ENCODE data around the gene CACNA2D3.

The CACNA2D3 gene

DNA sequence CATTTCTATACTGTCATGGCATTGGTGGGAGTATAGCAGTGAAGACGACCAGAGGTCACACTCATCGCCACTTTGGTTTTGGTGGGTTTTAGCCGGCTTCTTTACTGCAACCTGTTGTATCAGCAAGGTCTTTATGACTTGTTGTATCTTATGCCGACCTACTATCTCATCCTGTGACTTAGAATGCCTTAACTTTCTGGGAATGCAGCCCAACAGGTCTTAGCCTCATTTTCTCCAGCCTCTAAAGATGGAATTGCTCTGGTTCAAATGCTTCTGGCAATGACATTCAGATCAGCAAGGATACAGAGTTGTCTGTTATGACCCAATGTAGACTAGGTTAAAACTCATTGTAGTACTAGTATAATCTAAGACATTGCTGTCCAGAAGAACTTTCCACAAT, 860.5 kb downstream of the CACNA2D3 start:
- no peak overlapping the region for H3K9ac ChIP-seq (ENCODE audit: low read depth, low read length)

DNA sequence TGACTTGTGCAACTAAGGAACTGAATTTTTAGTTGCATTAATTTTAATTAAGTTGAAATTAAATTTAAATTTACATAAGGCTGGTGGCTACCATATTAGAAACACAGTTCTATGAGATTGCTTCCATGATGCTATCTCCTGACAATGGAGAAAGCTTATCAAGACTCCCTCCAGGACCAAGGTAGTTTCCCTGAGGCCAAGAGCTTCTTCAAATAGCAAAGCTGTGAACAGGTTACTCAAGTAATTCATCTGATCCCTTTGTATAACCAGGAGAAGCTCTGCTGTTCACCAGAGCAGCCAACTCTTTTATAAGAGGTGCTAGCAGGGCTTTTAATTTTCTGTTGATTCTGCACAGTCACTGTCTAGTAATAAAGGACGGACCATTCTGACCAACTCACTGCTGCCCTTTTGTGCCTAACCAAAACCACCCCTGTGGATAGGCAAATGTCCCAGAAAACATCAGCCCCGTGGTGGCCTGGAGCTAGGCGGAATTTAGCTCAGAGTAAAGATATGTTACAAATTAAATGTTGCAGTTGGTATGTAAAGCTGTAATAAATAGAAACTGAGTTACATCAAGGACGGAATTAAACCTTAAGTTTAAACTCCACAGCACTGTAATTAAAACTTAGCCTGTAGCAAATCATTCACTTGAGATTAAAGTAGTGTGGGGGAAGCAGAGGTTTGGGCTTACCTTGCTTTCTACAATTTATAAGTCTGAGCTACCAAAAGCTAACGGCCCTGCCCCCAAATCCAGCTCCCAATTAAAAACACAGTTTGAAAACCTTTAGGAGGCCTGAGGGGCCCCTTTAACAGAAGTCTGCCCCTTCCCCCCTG, 861.1 kb downstream of the CACNA2D3 start:
- no peak overlapping the region for H3K9ac ChIP-seq (ENCODE audit: low read depth, low read length)
- 0 out of 2 replicates have a peak, but pooled peaks cover 3% of the 10 kb centered on the region for H3K9me3 ChIP-seq (ENCODE audit: control insufficient read depth, insufficient read depth, low read length)
- 0 out of 2 replicates have a peak, but pooled peaks cover 11% of the 10 kb centered on the region for H3K4me1 ChIP-seq (ENCODE audit: insufficient read depth, low read length)
- H3K36me3 ChIP-seq (ENCODE audit: insufficient read depth, low read length) = no peaks in the 10 kb centered on the region

More for the DNA sequence above, 860.5 kb downstream of the CACNA2D3 start:
- H3K36me3 ChIP-seq (ENCODE audit: insufficient read depth, low read length) = no peaks in the 10 kb centered on the region
- 0 out of 2 replicates have a peak, but pooled peaks cover 3% of the 10 kb centered on the region for H3K9me3 ChIP-seq (ENCODE audit: control insufficient read depth, insufficient read depth, low read length)
- 0 out of 2 replicates have a peak, but pooled peaks cover 10% of the 10 kb centered on the region for H3K4me1 ChIP-seq (ENCODE audit: insufficient read depth, low read length)

DNA sequence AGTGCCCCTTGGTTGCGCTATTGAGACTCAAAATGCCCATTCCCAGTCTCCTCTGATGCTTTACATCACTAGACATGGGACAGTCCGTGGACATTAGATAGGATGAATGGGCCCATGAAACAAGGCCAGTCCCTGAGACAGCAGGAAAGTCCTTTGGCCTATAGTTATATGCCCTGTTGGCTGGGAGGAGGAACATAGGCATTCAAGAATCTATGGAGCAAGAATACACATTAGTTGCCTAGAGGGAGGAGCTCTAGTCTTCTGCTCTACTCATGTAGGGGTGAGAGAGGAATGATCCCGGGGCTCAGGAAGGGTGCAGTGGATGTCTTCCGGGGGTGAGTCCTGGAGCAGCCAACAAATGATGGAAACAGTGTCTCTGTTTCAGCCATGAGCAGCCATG, 863.5 kb downstream of the CACNA2D3 start:
- H3K36me3 ChIP-seq (ENCODE audit: insufficient read depth, low read length) = no peaks in the 10 kb centered on the region; the same call in 1 of the 2 replicates
- no peak overlapping the region for H3K9ac ChIP-seq (ENCODE audit: low read depth, low read length)
- H3K9me3 ChIP-seq (ENCODE audit: control insufficient read depth, insufficient read depth, low read length) = no peaks in the 10 kb centered on the region

DNA sequence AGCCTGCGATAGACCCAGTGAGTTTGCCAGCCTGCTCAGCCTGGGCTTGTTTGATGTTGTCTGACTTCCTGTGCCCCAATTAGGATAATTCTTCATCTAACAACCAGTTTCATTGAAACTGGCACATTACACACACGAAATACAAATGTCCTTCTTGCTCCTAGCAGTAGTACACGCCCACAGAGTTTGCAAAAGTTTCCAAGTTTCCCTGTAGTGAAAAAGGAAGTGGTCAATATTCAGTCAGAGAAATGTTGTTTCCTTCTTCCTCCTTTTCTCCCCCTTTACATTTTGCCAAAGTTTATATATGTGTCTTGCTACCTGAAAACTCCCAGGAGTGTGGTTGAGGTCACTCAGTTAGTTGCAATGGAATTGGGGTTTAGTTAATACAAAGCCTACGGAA, 863.9 kb downstream of the CACNA2D3 start:
- 0 out of 2 replicates have a peak, but pooled peaks cover 11% of the 10 kb centered on the region for H3K4me1 ChIP-seq (ENCODE audit: insufficient read depth, low read length)
- no peaks in the 10 kb centered on the region for H3K9me3 ChIP-seq (ENCODE audit: control insufficient read depth, insufficient read depth, low read length)
- H3K36me3 ChIP-seq (ENCODE audit: insufficient read depth, low read length) = no peaks in the 10 kb centered on the region; the same call in 1 of the 2 replicates
- H3K9ac ChIP-seq (ENCODE audit: low read depth, low read length) = no peak overlapping the region

More for the DNA sequence above, 863.5 kb downstream of the CACNA2D3 start:
- 0 out of 2 replicates have a peak, but pooled peaks cover 11% of the 10 kb centered on the region for H3K4me1 ChIP-seq (ENCODE audit: insufficient read depth, low read length)

DNA sequence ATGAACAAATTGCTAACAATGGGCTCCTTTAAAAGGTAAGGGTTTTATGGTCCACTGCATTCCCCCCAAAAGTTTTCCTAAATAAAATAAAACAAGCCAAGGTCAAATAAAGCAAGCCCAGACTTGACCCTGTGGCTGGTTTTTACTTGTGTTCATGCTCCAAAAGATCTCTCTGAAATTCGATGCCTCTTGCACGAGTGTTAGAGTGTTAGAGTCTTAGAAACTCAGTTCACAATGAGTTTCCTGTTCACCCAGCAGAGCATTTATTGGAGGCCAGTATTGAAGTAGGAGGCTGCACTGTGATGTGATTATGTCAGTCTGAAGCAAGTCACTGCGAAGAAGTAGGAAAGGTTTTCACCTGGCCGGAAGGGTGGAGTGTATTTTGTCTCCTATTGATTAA, 865.4 kb downstream of the CACNA2D3 start:
- Histone ChIP-seq H3K9ac (ENCODE audit: low read depth, low read length) (no peak overlapping the region), H3K9me3 (ENCODE audit: control insufficient read depth, insufficient read depth, low read length) (no peaks in the 10 kb centered on the region)

DNA sequence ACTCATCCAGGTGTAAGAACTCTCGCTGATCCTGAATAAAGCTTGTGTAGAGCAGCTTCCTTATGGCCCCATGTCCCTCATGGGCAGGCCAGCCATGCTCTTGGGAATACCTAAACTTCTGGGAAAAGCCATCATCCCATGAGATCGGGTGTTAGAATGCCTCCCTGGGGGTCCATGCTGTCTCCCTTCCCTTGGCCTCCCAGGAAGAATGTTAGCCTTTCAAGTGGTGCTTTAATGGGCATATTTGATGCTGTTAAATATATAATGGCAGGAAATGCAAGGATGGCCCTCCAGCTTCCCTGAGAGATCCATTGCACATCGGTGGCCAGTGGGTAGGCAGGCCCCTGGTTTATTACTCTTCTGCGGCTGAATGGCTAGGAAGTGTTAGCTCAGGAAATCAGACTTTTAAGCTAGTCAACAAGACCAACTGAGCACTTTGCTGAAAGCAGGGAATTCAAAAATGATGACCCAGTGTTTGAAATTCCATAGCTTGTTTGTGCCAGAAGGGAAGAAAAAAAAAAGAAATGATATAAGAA, 866.0 kb downstream of the CACNA2D3 start:
- no peaks in the 10 kb centered on the region for H3K9me3 ChIP-seq (ENCODE audit: control insufficient read depth, insufficient read depth, low read length)
- H3K9ac ChIP-seq (ENCODE audit: low read depth, low read length) = no peak overlapping the region
- 0 out of 2 replicates have a peak, but pooled peaks cover 11% of the 10 kb centered on the region for H3K4me1 ChIP-seq (ENCODE audit: insufficient read depth, low read length)
- H3K36me3 ChIP-seq (ENCODE audit: insufficient read depth, low read length) = no peaks in the 10 kb centered on the region; the same call in 1 of the 2 replicates

More for the DNA sequence above, 865.4 kb downstream of the CACNA2D3 start:
- no peaks in the 10 kb centered on the region; the same call in 1 of the 2 replicates for H3K36me3 ChIP-seq (ENCODE audit: insufficient read depth, low read length)
- 0 out of 2 replicates have a peak, but pooled peaks cover 11% of the 10 kb centered on the region for H3K4me1 ChIP-seq (ENCODE audit: insufficient read depth, low read length)

DNA sequence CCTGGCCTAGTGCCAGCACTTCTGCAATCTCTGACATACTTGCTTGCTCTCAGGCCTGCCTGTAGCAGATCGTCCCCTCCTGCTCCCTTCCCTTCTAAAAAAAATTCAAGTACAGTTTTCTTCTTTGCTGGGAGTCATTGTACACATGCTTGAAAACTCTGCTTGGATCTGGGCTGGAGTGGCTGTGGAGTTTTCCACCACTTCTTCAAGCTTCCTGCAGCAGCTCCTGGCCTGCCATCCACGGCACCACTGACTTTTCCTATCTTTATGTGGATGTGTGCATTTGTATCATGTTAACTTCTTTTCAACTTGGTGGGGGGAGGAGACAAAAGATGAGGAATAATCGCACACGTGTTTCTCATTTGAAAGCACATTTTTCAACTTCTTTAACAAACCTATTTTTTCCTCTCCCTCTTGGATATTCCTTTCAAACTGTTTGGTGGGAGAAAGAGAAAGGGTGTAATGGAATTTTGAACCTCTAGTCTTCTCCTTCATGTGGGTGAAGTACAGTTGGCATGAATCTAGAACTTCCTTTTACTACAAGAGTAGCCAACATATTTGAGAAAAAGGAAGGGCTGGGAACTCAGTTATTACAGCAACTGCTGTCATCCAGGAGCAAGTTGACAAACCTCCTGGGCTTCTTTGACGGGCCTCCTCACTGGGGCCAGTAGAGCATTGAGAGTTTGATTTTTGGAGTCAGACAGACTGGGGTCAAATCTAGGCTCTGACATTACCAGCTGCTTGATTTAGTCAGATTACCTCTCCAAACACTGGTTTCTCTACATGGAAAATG, 866.7 kb downstream of the CACNA2D3 start:
- H3K36me3 ChIP-seq (ENCODE audit: insufficient read depth, low read length) = no peaks in the 10 kb centered on the region; the same call in 1 of the 2 replicates
- 0 out of 2 replicates have a peak, but pooled peaks cover 11% of the 10 kb centered on the region for H3K4me1 ChIP-seq (ENCODE audit: insufficient read depth, low read length)
- H3K9ac ChIP-seq (ENCODE audit: low read depth, low read length) = no peak overlapping the region
- H3K9me3 ChIP-seq (ENCODE audit: control insufficient read depth, insufficient read depth, low read length) = no peaks in the 10 kb centered on the region

DNA sequence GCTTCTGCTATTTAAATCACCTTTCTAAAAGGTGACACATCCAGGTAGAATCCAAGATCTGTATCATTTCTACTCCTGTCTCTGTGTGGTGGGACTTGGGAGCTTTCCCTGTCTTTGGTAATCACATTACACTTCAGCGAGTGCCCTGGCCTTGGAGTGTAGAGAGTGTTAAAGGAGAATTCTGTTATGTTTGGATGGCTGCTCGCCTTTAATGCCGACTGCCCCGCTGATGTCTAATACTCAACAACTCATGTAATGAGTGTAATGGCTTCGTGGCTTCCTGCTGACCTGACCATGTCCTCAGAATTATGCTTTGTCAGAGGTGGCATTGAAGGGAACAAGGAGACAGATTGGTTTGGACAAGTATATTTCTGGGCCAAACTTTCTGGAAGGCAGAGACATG, 871.8 kb downstream of the CACNA2D3 start:
- Histone ChIP-seq H3K4me1 (ENCODE audit: insufficient read depth, low read length) (peaks cover 3% of the 10 kb centered on the region), H3K9me3 (ENCODE audit: control insufficient read depth, insufficient read depth, low read length) (no peaks in the 10 kb centered on the region), H3K36me3 (ENCODE audit: insufficient read depth, low read length) (peaks cover 2% of the 10 kb centered on the region; the same call in 1 of the 2 replicates), H3K9ac (ENCODE audit: low read depth, low read length) (no peak overlapping the region)

DNA sequence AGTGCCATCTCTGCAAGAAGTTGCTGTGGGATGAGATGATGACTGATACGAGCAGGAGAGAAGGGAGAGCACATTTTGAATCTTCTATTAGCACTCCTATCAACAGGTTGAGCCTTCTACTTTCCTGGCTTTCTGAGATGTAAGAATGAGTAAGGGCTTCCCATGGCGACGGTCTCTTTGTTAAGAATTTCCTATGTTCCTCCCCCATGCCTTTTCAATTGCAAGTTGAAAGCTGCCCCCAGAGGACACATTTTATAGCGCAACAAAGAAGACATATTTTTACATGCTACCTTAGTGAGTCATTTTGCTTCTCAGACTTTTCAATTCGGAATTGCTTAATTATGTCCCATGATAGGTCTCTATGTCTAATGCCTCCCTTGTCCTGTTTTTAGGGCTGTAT, 876.8 kb downstream of the CACNA2D3 start:
- Histone ChIP-seq H3K9ac (ENCODE audit: low read depth, low read length) (no peak overlapping the region; the same call in 1 of the 2 replicates), H3K4me1 (ENCODE audit: insufficient read depth, low read length) (peaks cover 20% of the 10 kb centered on the region), H3K9me3 (ENCODE audit: control insufficient read depth, insufficient read depth, low read length) (no peaks in the 10 kb centered on the region), H3K36me3 (ENCODE audit: insufficient read depth, low read length) (0 out of 2 replicates have a peak, but pooled peaks cover 2% of the 10 kb centered on the region)

DNA sequence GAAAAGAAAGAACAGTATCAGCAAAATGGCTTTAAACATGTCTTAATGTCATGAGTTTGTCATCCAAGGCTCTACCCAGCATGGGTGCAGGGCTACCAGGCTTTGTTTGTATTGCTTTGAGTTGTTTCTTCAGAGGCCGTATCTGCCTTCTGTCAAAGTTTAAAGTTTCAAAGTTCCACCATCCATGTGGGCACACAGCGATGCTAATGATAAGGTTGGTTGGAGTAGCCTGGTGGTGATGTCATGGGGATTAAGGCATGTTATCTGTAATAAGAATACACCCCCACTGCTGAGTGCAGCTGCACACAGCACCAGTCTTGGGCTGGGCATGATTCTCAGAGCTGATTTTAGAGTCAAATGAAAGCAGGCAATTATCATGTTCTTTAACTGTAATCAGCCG, 877.5 kb downstream of the CACNA2D3 start:
- Histone ChIP-seq H3K9ac (ENCODE audit: low read depth, low read length) (no peak overlapping the region; the same call in 1 of the 2 replicates), H3K36me3 (ENCODE audit: insufficient read depth, low read length) (0 out of 2 replicates have a peak, but pooled peaks cover 2% of the 10 kb centered on the region), H3K9me3 (ENCODE audit: control insufficient read depth, insufficient read depth, low read length) (no peaks in the 10 kb centered on the region)

DNA sequence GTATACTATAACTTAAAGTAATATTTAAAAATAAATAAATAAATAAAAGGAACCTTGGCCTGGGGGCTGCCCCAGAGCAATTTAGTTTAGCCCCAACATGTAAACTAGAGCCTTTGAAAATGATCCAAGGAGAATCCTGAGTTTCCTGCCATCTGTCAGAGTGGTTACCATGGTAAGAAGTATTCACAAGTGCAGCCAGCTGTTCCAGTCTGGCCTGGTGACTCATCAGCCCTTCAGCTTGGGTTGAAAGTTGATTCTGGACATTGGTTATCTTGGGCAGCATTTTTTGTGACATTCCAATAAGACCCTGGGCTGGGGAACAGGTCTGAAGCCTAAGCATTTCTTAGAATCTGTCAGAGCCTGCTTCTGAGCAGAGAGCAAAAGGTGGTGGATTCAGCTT, 878.2 kb downstream of the CACNA2D3 start:
- Histone ChIP-seq H3K9me3 (ENCODE audit: control insufficient read depth, insufficient read depth, low read length) (no peaks in the 10 kb centered on the region), H3K9ac (ENCODE audit: low read depth, low read length) (no peak overlapping the region), H3K36me3 (ENCODE audit: insufficient read depth, low read length) (0 out of 2 replicates have a peak, but pooled peaks cover 2% of the 10 kb centered on the region), H3K4me1 (ENCODE audit: insufficient read depth, low read length) (peaks cover 23% of the 10 kb centered on the region)

More for the DNA sequence above, 877.5 kb downstream of the CACNA2D3 start:
- peaks cover 20% of the 10 kb centered on the region for H3K4me1 ChIP-seq (ENCODE audit: insufficient read depth, low read length)

DNA sequence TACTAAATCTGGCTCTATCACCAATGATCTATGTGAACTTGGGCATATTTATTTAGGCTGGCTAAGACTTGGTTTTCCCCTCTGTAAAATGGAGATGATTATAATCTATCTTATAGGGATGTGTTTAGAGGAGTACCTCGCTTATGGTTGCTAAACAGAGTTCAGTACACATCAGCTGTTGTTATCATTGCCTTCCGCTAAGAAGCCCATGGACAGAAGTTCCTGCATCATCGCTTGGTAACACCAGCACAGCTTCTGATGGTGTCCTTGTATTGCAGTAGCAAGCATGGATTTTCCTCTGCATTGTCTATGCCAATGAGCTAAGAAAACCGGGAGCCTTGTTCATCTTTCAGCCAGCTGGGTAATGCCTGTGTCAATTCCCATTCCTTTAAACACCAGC, 878.6 kb downstream of the CACNA2D3 start:
- H3K9ac ChIP-seq (ENCODE audit: low read depth, low read length) = no peak overlapping the region
- peaks cover 26% of the 10 kb centered on the region for H3K4me1 ChIP-seq (ENCODE audit: insufficient read depth, low read length)
- 0 out of 2 replicates have a peak, but pooled peaks cover 2% of the 10 kb centered on the region for H3K36me3 ChIP-seq (ENCODE audit: insufficient read depth, low read length)
- no peaks in the 10 kb centered on the region for H3K9me3 ChIP-seq (ENCODE audit: control insufficient read depth, insufficient read depth, low read length)

DNA sequence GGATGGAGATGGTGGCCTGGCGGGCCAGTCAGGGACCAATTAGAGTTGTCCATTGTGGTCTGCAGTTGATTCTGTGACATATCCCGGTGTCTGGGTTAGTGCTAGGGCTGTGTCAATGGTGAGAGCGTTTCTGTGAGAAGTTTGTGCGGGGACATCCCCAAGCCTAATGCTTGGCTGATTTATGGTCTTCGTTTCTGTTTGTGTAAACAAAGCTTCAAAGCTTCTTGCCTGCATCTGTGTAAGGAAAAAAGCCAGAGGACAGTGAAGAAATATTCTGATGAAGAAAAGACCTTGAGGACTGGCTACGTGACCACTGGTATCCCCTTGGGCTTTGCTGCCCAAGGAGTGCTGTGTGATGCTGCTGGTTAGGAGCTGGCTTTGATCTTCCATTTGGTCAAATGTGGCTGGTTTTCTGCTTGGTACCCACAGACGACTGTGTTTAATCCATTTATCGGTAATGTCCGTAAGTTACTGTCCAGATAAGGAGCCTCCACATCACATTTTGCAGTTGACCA, 880.1 kb downstream of the CACNA2D3 start:
- no peaks in the 10 kb centered on the region for H3K36me3 ChIP-seq (ENCODE audit: insufficient read depth, low read length)
- no peak overlapping the region for H3K9ac ChIP-seq (ENCODE audit: low read depth, low read length)
- H3K9me3 ChIP-seq (ENCODE audit: control insufficient read depth, insufficient read depth, low read length) = no peaks in the 10 kb centered on the region
- peaks cover 32% of the 10 kb centered on the region for H3K4me1 ChIP-seq (ENCODE audit: insufficient read depth, low read length)

DNA sequence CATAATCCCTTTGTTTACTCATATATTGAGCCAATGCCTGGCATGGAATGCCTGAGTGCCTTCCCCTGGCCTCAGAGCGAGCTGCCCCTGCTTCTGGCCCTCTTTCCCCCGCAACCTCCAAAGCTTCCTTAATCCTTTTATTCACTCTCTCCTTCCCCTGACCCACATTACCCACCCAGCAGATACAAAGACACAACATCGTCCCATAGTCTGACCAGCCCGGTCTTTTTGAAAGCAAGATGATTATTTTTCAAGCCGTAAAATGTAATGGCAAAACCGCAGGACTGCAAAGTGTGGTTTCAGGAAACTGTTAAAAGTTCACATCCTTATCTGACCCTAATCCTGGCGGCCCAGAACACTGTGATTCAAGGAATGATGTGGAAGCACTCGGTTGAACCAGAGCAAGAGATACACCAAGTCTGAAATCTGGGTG, 883.9 kb downstream of the CACNA2D3 start:
- no peak overlapping the region for H3K9ac ChIP-seq (ENCODE audit: low read depth, low read length)
- no peaks in the 10 kb centered on the region for H3K36me3 ChIP-seq (ENCODE audit: insufficient read depth, low read length)
- H3K4me1 ChIP-seq (ENCODE audit: insufficient read depth, low read length) = peaks cover 11% of the 10 kb centered on the region; the same call in 1 of the 2 replicates
- no peaks in the 10 kb centered on the region for H3K9me3 ChIP-seq (ENCODE audit: control insufficient read depth, insufficient read depth, low read length)
